Tibial nerve (tissue), 4 donors: ENCODE data around the gene VWF.

Experiments
- EP300 ChIP-seq, 2 donors: sonication (generic); formaldehyde crosslinking; IDR thresholded peaks; one replicate each; pipeline ENCODE4 v1.6.1; 2017; ENCODE audit warnings: antibody characterized with exemption in 2 of 2, mild to moderate bottlenecking in 1 of 2
- POLR2A ChIP-seq, 2 donors: fragments of 450-650 bp; IDR thresholded peaks; one replicate each; pipeline ENCODE4 v1.6.1; 2017; ENCODE audit warnings: antibody characterized with exemption in 2 of 2, mild to moderate bottlenecking in 2 of 2, moderate library complexity in 2 of 2
- TF ChIP-seq, protein P1 (sequence below), 5 experiments: fragments of 200-600 bp in 3 of 5; fragments of 450-650 bp in 2 of 5; sonication (generic) in 3 of 5; IDR thresholded peaks; one replicate each; pipeline ENCODE4 v1.5.1; 2016 to 2019; ENCODE audit warnings: antibody characterized with exemption in 5 of 5, mild to moderate bottlenecking in 3 of 5, moderate library complexity in 2 of 5

DNA sequence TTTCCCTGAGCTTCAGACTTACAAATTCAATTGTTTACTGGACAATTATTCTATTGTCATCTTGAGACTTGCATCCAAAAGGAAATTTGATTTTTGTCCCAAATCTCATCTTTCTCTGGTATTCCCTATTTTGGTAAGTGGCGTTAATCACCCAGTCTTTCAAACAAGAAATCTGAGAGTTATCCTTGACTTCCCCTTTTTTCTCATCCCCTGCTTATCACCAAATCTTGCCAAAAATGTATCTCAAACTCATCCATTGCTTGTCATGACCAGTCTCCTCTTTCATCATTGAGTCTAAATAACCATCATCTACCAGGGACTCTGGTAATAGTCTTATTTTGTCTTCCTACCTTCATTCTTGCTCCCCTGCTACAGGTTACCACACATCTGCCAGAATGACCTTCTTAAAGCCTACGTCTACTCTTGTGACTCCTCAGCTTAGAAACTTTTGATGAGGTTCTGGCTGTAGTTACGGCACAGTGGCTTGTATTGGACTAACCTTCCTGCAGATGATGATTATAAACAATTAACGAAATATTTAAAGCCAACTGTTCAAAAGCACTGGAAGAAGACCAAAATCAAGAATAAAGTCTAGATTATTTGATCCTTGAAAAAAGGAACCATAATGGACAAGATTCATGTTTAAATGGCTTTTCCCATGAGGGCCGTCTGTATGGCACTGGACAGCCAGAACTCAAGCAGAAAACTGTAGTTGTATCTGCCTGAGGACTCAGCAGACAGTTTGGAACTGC lies 170.5 kb downstream of the VWF start:
- no peak for TF ChIP-seq EP300 (IDR thresholded peaks at IDR 0.05)
- TF ChIP-seq, protein P1, sequence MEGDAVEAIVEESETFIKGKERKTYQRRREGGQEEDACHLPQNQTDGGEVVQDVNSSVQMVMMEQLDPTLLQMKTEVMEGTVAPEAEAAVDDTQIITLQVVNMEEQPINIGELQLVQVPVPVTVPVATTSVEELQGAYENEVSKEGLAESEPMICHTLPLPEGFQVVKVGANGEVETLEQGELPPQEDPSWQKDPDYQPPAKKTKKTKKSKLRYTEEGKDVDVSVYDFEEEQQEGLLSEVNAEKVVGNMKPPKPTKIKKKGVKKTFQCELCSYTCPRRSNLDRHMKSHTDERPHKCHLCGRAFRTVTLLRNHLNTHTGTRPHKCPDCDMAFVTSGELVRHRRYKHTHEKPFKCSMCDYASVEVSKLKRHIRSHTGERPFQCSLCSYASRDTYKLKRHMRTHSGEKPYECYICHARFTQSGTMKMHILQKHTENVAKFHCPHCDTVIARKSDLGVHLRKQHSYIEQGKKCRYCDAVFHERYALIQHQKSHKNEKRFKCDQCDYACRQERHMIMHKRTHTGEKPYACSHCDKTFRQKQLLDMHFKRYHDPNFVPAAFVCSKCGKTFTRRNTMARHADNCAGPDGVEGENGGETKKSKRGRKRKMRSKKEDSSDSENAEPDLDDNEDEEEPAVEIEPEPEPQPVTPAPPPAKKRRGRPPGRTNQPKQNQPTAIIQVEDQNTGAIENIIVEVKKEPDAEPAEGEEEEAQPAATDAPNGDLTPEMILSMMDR (IDR thresholded peaks at IDR 0.05) = no peak
- TF ChIP-seq POLR2A (IDR thresholded peaks at IDR 0.05) = no peak
